Upper lobe of left lung (tissue), 6 donors: Measurements from ENCODE around the gene PTPRS. TPM values are rescaled to one million over a fixed set of nuclear protein-coding genes. Genes with fewer than 3 reads are reported as not detected.

Source experiments
- ATAC-seq, 2 donors: fragments of 200-7000 bp; cut with Tn5 transposase; one replicate each; pipeline ENCODE4 v1.9.1; 2022; ENCODE audit warnings: mild to moderate bottlenecking in 2 of 2, moderate library complexity in 2 of 2; ENCODE audit not compliant: low FRiP score in 2 of 2
- DNase-seq, 2 donors: peaks; one replicate each; pipeline ENCODE4 v3.0.0-alpha.2; 2019 to 2020
- H3K27ac ChIP-seq, 4 donors: fragments of 200-600 bp; sonication (generic); one replicate each; pipeline ENCODE4 v1.5.1; 2016 to 2019
- H3K27me3 ChIP-seq, 4 donors: fragments of 200-600 bp; sonication (generic); one replicate each; pipeline ENCODE4 v1.5.1; 2017 to 2019
- H3K36me3 ChIP-seq, 4 donors: fragments of 200-600 bp; sonication (generic); one replicate each; pipeline ENCODE4 v1.5.1; 2016 to 2019
- H3K4me1 ChIP-seq, 4 donors: fragments of 200-600 bp; sonication (generic); one replicate each; pipeline ENCODE4 v1.5.1; 2018 to 2019
- H3K4me3 ChIP-seq, 4 donors: fragments of 200-600 bp; sonication (generic); one replicate each; pipeline ENCODE4 v1.5.1; 2017 to 2019; ENCODE audit warnings: mild to moderate bottlenecking in 2 of 4, moderate library complexity in 1 of 4
- H3K9me3 ChIP-seq, 4 donors: fragments of 200-600 bp; sonication (generic); one replicate each; pipeline ENCODE4 v1.5.1; 2018 to 2019
- CTCF ChIP-seq, 6 experiments: fragments of 450-650 bp in 4 of 6; fragments of 200-600 bp in 2 of 6; sonication (generic) in 2 of 6; IDR thresholded peaks; one replicate each; pipeline ENCODE4 v1.5.1; 2016 to 2019; ENCODE audit warnings: antibody characterized with exemption in 6 of 6
- EP300 ChIP-seq, 4 donors: sonication (generic); formaldehyde crosslinking; IDR thresholded peaks; one replicate each; pipeline ENCODE4 v1.5.1; 2017; ENCODE audit warnings: antibody characterized with exemption in 4 of 4, control low read depth in 2 of 4
- POLR2A ChIP-seq, 4 donors: fragments of 450-650 bp; IDR thresholded peaks; one replicate each; pipeline ENCODE4 v1.5.1; 2016 to 2017; ENCODE audit warnings: antibody characterized with exemption in 4 of 4, mild to moderate bottlenecking in 2 of 4
- POLR2AphosphoS5 ChIP-seq, 2 donors: sonication (generic); formaldehyde crosslinking; IDR thresholded peaks; one replicate each; pipeline ENCODE4 v1.5.1; 2017; ENCODE audit warnings: antibody characterized with exemption in 2 of 2
- WGBS, 2 donors: methylation state at CpG; one replicate each; pipeline ENCODE4 v1.1.5; 2017 to 2018; 5-methylcytosine and 5-hydroxymethylcytosine counted together
- total RNA-seq, 6 donors: library from RNA; depleted of rRNA in 4 of 6; stranded (reverse); fragments of >200 nt in 4 of 6; gene quantifications; one replicate each; pipeline versions ENCODE4 v1.1.0 to v1.2.1, GENCODE V29; 2016 to 2021
- donor health status: DM: no; HTN: no; CAD: no; lungs with moderate emphysema.
- donor health status: DM: no; HTN: yes; CAD: no; lungs with severe emphysema.

PTPRS gene
- total RNA-seq, 6 donors from 2014 or later: 85.6 to 325 (median 146) TPM

GRCh38 chr19:5297272-5297669 lies 43.3 kb downstream of the PTPRS start:
- peaks cover 0 to 13% (median 1%) of the 10 kb centered on the region in 4 donors for H3K27me3 ChIP-seq
- no peak for ATAC-seq
- no peaks in the 10 kb centered on the region for H3K9me3 ChIP-seq
- H3K27ac ChIP-seq: no peak overlapping the region
- H3K4me3 ChIP-seq: no peak overlapping the region
- H3K4me1 ChIP-seq: peaks cover 8 to 15% (median 12%) of the 10 kb centered on the region in 4 donors
- 93% methylated on average over 6 of the region's 6 CpGs for WGBS, 2 donors
- no peak for DNase-seq
- TF ChIP-seq POLR2A (IDR thresholded peaks at IDR 0.05) (no peak), EP300 (IDR thresholded peaks at IDR 0.05) (no peak), CTCF (IDR thresholded peaks at IDR 0.05) (no peak), POLR2AphosphoS5 (IDR thresholded peaks at IDR 0.05) (no peak)
- no peaks in the 10 kb centered on the region for H3K36me3 ChIP-seq

GRCh38 chr19:5296457-5297271 lies 43.9 kb downstream of the PTPRS start:
- Histone ChIP-seq H3K4me3 (no peak overlapping the region), H3K4me1 (peaks cover 8 to 20% (median 17%) of the 10 kb centered on the region in 4 donors), H3K27me3 (peaks cover 0 to 17% (median 2%) of the 10 kb centered on the region in 4 donors), H3K9me3 (no peaks in the 10 kb centered on the region), H3K36me3 (no peaks in the 10 kb centered on the region), H3K27ac (no peak overlapping the region)
- ATAC-seq (no peak), DNase-seq (no peak)
- TF ChIP-seq POLR2AphosphoS5 (IDR thresholded peaks at IDR 0.05) (no peak), POLR2A (IDR thresholded peaks at IDR 0.05) (no peak), CTCF (IDR thresholded peaks at IDR 0.05) (no peak), EP300 (IDR thresholded peaks at IDR 0.05) (no peak)
- 81 to 82% methylated on average over 16 of the region's 16 CpGs for WGBS, 2 donors

GRCh38 chr19:5296021-5296420 lies 44.6 kb downstream of the PTPRS start:
- H3K36me3 ChIP-seq: no peaks in the 10 kb centered on the region
- no peak overlapping the region for H3K4me3 ChIP-seq
- ATAC-seq: no peak
- no peaks in the 10 kb centered on the region for H3K9me3 ChIP-seq
- no peak for TF ChIP-seq POLR2A (IDR thresholded peaks at IDR 0.05)
- TF ChIP-seq POLR2AphosphoS5 (IDR thresholded peaks at IDR 0.05): no peak
- H3K4me1 ChIP-seq: peaks cover 8 to 26% (median 17%) of the 10 kb centered on the region in 4 donors
- H3K27ac ChIP-seq: no peak overlapping the region
- DNase-seq: no peak
- WGBS, 2 donors: 95 to 96% methylated on average over 6 of the region's 6 CpGs
- H3K27me3 ChIP-seq: peaks cover 0 to 18% (median 2%) of the 10 kb centered on the region in 4 donors

- no peaks in the 10 kb centered on the region for H3K9me3 ChIP-seq
- peaks cover 0 to 18% (median 2%) of the 10 kb centered on the region in 4 donors for H3K27me3 ChIP-seq
- no peaks in the 10 kb centered on the region for H3K36me3 ChIP-seq
- WGBS, 2 donors: 77 to 79% methylated on average over 22 of the region's 22 CpGs
- DNase-seq (no peak), ATAC-seq (no peak)
- TF ChIP-seq EP300 (IDR thresholded peaks at IDR 0.05) (no peak), CTCF (IDR thresholded peaks at IDR 0.05) (no peak), POLR2A (IDR thresholded peaks at IDR 0.05) (no peak), POLR2AphosphoS5 (IDR thresholded peaks at IDR 0.05) (no peak)
- no peak overlapping the region for H3K27ac ChIP-seq
- peaks cover 8 to 33% (median 19%) of the 10 kb centered on the region in 4 donors for H3K4me1 ChIP-seq
- peak overlapping the region in 1 of 4 donors; percentile 67 for H3K4me3 ChIP-seq
These were observed 46.0 kb downstream of the PTPRS start for GRCh38 chr19:5294403-5295160.
